ENCODE results near the gene ADAMTSL5.

- TF ChIP-seq, protein P1, sequence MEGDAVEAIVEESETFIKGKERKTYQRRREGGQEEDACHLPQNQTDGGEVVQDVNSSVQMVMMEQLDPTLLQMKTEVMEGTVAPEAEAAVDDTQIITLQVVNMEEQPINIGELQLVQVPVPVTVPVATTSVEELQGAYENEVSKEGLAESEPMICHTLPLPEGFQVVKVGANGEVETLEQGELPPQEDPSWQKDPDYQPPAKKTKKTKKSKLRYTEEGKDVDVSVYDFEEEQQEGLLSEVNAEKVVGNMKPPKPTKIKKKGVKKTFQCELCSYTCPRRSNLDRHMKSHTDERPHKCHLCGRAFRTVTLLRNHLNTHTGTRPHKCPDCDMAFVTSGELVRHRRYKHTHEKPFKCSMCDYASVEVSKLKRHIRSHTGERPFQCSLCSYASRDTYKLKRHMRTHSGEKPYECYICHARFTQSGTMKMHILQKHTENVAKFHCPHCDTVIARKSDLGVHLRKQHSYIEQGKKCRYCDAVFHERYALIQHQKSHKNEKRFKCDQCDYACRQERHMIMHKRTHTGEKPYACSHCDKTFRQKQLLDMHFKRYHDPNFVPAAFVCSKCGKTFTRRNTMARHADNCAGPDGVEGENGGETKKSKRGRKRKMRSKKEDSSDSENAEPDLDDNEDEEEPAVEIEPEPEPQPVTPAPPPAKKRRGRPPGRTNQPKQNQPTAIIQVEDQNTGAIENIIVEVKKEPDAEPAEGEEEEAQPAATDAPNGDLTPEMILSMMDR (IDR thresholded peaks at IDR 0.05), result no peak
- TF ChIP-seq POLR2A (IDR thresholded peaks at IDR 0.05), result no peak
Measured at GRCh38 chr19:1514295-1514661, 1.5 kb upstream of the ADAMTSL5 start.

Data from esophagus squamous epithelium (tissue), 4 donors.